NCI-H82 (cell line): ENCODE measurements around the gene PLOD2.
A peak's percentile ranks its signal among the peaks of the same experiment; 100 is the strongest.

Experiments
- DNase-seq: peaks from one replicate; lab custom pipeline; 2025; lab: John Stamatoyannopoulos, UW

Gene PLOD2

DNA sequence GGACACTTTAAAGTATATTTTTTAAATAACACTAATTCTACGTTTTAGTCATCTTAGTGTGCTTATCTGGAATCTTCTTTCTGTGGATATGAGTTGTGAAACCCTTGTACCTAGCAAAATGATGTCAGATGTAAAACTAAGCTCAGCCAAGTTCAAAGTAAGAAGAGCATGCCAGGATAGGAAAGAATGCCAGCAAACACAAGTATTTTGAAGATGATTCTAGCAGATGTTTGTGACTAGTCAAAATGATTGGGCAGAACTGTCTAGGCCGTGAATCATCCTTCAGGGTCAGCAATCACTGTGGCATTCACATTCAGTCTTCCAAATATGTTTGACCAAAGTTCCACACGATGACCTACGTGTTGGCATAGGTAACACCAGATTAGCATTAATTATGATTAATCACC is 5.4 kb upstream of the PLOD2 start:
- DNase-seq = no peak

DNA sequence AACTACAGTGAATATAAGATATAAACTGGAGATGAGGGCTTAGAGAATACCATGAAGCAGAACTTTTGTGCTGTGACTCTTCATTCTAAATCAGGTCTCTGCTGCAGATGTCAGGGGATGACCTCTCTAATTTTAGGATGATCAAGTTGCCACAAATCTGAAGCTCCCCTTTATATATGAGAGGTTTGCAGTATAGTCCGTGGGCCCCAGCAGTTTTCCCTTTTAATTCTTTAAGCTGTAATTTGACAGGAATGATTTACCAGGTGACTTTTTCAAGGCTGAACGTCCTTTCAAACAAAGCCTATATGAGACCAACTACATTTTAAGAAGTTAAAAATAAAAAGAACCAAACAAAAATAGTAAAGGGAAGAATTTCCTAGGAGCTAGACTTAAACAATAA is 4.9 kb upstream of the PLOD2 start:
- DNase-seq = peak; percentile 10

DNA sequence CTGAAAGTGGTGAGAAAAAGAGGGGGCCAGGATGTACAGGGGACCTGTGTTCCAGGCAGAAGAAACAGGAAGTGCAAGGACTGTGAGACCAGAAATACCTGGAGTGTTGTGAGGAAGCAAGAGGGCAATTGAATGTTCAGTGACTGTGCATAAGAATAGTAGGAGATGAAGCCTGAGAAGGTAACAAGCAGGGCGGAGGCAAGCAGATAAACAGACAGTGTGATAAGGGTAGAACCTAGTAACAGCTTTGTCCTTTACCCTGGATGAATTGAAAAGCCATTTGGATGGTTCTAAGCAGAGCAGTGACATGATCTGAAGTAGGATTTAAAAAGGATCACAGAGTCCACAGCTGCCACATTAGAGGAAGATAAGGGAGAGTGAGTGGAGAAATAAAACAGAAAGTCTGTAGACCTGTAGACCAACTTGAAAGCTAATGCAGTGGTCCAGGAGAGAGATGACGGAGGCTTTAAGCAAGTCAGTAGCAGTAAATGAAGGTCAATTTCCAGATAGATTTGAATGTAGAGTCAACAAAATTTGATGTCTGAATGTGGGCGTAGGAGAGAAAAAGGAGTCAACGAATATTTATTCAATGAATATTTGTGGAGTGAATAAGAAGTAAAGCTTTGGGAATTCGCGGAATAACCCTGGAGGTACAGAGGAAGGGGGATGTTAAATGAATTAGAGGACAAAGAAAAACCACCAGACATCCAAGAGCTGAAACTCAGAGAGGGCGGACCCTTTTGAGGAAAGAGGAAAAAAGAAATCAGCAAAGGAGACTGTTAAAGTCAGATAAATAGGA is 4.2 kb upstream of the PLOD2 start:
- peak; percentile 62 for DNase-seq

DNA sequence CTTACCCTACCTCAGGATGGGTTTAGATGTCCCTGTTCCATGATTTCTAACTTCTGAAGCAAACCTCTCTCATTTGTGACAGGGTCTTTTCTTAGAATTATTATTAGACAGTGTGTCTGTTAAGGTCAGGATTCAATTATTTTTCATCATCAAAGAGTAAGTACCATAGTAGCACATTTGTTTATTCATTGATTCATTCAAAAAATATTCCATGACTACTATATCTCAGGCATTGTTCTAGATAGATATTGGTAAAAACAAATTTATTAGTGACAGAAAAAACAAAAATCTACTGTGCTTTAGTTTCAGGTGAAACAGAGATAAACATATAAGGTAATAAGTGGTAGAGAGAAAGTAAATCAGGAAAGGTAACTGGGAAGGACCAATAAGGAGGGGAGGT is 3.5 kb upstream of the PLOD2 start:
- DNase-seq = no peak

DNA sequence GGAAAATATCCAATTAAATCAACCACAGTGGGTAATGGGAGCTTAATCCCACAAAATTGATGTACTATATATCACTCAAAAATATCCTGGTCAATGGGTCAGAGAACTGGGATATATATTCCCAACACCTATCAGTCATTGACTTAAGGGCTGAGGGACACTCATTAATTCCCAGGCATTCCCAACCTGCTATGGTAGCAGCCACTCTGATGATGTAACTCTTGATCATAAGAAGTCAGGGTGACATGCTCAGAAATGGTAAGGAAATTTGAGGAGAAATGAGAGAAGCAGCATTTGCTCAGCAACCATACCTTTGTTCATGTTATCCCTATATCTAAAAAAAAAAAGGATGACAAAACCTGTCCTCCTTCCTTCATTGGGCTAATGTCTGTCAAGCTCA is 3.1 kb upstream of the PLOD2 start:
- DNase-seq = no peak

DNA sequence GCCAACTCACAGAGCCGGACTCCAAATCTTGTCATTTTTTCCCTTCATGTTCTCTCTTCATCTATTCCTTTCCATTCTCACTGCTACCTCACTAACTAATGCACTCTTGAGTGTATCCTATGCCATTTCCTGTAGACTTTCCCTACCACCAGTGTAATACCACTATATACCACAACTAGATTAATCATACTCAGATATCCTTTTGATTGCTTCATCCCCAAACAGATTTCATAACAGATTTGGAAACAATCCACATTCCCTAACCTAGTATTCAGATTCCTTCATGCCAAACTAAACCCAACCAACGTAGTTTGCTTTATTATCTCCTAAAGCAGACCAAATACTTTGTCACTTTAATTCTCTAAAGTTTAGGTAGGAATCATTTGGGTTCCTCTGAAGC is 2.6 kb upstream of the PLOD2 start:
- no peak for DNase-seq

DNA sequence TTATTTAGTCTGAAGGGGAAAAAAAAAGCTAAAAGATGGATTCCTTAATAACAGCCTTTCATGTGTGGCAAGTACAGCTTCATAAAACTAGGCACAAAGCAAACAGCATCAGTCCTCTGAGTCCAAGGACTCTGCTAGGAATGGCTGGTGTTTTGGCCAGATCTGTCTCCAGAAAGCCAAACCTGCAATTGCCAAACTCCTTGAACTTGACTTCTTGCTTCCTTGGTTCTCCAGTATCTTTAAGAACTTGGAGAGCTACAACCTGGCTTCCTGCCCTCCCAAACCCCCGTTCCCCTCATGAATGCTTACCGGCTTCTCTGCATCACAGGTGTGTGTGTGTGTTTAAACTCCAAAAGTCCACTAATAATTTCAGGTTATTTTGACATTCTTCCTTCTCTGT is 1.6 kb upstream of the PLOD2 start:
- DNase-seq = no peak

DNA sequence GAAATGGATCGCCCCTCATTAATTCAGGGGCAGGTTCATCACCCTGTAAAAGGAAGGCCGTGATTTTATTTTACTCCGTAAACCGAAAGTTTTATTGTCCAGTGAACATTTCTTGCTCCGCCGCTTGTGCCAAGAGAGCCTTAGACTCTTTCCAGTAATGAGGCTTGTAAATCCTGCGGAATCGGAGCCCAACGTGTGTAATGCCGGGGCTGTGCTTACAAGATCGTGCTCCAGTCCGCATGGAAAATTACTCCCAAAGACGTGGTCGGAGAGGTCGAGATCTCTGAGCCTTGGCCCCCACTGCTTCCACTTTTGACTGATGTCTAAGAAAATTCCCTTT is 649 bp upstream of the PLOD2 start:
- peak; percentile 72 for DNase-seq

DNA sequence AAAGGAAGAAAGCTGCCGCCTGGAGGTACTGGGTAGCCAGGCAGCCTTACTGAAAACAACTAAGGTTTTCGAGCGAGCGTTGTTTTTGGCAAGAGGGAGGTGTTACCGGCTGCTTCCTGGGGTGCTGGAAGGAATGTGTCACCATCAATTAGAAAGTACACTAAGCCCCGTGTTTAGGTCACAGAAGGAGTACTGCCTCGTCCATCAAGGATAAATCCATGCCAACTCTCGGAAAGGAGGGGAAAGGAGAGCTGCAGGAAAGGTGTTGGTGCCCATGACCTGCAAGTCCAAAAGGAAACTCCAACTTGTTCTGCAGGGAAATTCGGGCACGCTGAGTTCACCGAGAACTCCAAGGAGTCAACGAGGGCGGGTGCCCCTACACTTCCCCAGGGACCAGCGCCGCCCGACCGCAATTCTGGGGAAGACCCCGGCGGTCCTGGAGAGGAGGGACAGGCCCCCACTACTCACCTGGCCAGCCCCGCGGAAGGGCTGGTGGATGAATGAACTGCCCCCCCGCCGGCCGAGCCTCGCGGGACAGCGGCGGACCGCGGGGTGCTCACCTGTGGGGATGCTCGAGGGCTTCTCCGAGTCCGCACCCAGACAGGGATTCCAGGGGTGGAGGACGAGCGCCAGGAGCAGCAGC is 542 bp downstream of the PLOD2 start:
- DNase-seq = peak; percentile 90

DNA sequence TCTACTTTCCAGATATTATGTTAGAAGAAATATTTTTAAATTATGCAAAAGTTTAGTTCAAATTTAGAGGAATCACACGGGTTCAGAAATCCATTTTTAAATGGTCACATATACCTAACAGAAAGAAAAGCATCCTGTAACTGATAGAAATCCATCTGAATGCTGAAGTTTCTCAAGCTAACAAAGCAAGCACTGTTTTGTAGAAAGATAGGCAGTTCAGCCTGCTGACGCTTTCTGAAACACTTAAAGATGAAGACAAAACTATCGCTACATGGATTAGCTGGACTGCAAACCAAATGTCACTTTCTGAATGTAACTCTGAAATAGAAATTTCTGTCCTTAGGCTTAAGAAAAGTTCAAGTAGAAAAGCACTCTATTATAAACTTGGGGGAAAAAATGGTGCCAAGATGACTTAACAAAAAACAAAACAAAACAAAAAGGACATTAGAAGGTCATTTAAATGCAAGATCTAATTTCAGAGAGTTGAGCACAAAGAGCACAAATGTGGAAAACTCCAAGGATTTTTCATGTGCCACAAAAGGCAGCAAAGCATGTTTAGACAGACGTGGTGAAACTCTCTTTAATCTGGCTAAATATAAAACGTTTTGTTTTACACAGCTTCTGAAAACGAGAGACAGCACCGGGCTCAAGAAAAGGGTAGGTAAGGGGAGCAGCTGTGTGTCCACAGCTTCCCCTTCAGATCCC is 1.2 kb downstream of the PLOD2 start:
- no peak for DNase-seq

DNA sequence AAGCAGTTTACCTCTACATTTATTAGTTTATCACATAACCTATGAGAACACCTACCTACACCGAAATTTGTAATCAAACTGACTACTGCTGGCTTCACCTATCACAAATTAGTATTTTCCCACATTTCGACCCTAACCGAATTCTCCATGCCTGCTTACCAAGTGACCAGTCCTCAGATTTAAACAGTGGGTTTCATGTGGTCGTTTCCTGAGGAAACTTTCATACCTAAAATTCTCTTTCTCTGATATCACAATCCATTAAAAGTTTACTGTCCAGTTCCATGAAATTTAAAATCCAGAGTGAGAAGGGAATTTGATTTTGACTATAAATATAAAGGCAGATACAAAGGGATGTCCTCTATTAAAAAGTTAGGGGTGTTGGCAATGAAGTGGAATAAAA is 1.9 kb downstream of the PLOD2 start:
- DNase-seq = no peak

DNA sequence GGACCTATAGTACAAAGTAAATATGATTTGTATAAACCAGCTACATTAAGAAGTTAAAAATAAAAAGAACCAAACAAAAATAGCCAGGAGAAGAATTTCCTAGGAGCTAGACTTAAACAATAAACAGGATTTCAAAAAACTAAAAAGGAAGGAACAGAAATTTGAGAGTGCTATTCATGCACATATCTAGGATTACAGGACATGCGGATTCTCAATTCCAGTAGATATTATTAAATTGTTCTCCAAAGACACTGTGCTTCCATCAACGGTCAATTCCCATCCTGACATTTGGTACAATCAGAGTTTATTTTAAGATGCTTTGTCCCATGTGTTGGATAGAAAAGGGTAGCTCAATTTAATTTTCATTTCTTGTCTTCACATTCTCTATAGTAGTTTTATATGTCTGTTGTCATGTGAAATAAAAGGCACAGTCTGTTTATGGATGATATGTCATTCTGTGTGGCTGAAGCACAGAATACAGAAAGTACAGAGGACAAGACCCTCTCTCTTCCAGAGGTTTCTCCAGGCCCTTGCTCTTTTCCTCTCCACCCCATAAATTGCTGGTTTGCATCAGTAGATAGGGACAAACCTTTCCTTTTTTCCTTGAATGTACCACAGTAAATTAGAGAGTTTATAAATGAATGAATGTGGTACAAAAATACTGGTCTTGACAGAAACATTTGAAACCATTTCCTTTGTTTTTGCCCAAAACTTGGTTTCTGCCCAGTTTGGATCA is 3.5 kb downstream of the PLOD2 start:
- DNase-seq = no peak

DNA sequence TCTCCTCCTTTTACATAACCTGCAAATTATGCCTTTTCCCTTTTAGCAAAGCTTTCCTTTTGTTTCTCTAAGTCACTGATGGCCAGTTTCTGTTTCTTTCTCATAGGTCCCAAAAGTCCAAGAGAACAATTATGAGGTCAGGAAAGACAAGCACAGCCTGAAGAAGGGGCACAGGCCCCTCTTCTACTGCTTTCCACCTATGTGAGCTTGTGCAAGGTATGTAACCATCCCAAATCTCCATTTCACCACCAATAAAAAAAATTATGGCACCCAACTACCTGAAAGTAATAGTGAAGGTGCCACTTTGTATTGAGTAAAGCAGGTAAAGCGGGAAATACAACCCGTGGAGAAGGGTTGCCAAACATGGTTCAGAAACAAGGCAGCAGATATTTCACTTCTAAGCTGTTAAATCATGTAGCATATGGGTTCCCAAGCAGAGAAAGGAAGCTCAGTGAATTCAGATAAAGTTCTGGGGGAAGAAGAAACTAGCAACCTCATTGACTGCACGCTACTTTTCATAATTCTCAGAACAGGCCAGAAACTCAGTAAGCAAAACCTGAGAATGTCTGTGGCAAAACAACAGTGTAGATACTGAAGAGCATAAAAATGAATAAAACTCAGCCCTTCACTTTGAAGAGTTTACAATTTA is 4.2 kb downstream of the PLOD2 start:
- no peak for DNase-seq

DNA sequence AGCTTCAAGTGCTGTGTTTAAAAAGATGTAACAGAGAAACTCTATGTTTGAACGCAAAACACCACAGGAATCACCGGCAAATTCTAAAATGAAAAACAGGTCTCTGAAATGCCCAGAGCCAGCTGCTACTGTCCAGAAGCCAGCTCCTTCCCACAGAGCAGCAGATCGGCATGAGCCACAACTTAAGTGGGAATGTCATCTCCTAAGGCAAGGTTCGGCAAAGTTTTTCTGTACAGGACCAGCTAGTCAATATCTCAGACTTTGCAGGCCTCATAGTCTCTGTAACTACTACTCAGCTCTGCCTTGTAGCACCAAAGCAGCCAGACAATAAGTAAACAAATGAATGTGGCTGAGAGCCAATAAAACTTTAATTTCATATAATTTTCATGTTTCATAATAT is 4.9 kb downstream of the PLOD2 start:
- DNase-seq = no peak

DNA sequence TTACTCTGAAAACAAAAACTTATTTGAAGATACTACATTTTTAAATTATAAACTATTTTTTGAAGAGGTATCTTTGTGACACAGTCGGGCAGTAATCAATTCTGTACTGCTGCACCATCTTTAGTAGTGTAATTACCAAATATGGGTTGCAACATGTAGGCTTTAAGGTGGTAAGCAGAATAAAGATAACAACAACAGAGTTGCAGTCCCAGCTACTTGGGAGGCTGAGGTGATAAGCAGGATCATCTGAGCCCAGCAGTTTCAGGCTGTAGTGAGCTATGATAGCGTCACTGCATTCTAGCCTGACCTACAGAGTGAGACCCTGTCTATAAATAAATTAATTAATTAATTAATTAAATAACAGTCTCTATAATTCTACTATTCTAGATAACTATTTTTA is 6.0 kb downstream of the PLOD2 start:
- no peak for DNase-seq

DNA sequence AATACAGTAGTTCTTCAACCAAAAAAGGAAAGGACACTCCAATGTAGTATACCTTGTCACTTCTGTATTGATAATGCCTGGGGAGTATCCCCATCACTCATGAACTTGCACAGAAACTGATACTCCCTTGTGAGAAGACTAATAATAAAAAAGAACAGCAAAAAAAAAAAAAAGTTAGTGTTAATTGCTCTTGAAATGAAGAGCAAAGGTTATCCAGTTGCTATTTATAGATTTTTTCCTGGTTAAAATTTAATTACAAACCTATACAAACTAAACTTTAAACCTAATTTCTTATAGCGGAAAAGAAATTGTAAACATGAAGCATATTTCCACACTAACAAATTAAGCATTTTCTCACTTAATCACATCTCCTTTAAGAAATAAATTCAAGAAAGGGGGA is 6.7 kb downstream of the PLOD2 start:
- no peak for DNase-seq

DNA sequence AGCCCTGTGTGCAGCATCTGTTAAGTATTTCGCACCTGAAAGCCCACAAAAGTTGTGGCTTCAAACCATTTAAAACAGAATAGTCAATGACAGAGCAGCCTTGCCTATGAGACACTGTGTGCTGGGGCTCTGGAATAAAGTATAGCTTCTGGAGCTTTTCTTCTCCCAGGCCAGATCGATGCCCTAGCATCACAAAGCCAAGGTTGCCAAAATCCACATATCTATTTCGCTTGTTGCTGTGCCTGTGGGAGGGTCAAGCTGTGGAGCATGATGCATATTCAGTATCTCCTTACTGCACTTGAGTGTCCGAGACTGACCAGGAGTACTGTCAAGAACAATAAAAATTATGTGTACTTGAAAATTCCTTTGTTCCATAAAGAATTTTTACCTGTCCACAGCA is 7.6 kb downstream of the PLOD2 start:
- no peak for DNase-seq

DNA sequence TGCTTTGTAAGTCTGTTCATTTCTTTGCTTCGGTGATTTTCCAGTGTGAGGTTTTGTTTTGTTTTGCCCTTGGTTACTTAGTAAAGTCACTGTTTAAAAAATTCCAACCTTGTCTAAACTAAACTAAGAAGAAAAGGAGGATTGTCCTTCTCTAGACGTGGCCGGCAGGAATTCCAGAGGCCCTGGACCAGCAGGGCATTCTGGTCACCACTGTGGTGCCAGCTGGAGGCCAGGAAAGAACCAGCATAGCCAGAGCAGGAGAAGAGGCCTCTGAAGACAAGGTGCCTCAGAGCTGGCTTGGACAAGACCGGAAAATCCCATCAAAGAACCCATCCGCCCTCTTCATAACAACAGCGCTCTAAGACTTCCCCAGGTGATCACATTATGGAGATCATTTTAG is 8.2 kb downstream of the PLOD2 start:
- no peak for DNase-seq

DNA sequence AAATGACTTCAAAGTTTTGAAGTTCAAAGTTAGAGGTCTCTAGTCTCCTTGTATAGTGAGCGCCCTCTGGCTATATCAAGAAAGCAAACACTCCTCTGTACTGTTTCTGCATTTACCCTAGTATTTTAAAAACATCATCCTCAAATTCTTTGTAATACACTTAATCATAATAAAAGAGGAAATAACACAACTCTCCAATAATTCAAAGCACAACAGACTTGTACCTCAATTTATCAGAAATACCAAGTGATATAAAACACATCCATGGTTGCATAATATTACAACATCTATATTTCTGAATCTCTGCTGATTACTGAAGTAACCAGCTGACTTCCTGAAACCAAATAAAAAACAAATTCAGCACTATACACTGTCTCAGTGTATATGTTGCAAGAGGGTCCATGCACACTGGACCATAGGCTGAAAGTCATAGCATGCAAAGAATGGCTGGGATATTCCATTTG is 12.5 kb downstream of the PLOD2 start:
- no peak for DNase-seq

DNA sequence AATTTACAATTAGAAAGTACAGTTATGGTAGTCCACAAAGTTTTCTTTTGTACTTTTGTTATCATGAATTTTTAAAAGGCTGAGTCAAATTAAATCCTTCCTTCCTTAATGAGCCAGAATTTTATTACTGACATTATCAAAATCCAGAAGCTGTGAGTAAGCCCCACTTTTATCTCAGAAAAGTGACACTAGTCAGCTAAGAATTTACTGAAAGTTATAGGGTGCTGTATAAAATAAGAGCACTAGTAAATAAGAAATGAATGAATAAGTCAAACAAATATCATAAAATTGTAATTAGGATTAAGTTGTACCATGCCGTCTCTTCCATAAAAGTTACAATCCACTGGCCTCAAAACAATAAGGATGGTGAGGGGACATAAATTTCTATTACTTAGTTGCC is 15.3 kb downstream of the PLOD2 start:
- no peak for DNase-seq

DNA sequence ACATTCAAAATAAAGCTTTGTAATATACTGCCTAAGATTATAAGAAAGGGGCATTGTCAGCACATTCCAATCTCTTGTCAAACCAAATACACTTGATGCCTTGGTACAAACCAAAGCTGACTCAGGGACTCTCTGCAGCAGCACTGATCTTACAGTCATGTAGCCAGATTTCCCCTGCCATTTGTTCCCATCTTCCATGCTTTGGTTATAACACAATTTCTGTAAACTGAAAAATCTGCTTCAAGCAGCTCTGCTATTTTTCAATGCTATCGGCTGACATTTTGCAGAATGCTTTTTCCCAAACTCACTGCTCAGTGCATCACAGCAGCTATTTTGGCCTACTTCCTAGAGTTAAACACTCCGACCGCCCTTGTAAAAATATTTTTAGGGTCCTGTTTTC is 18.2 kb downstream of the PLOD2 start:
- no peak for DNase-seq

DNA sequence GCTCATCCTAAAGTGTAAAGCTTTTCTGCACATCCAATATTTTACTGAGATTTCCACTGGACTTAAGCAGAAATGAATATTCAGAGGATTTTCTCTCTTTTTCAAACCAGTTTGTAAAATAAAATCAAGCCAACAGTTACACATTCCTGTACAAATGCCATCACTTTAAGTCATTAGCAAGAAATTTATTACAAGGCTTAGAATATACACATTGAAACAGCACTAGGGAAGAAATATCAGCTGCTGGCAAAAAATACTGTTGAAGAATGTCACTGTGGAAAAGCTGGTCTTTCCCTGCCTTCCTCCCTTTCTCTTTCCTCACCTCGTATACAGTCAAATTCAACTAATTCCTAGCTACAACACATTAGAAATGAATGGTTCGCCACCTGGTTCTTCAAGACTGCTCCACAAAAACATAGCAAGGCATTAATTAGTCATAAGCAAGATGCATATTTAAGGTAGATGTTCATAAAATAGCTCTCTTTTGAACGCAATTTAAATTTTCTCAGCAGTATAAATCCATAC is 21.3 kb downstream of the PLOD2 start:
- DNase-seq = no peak
